GM21515 (cell line): ENCODE data around the gene SEZ6L.

ENCODE experiments used
- ATAC-seq: cut with Tn5 transposase; IDR thresholded peaks from one replicate; pipeline ENCODE4 v1.9.1; 2021; ENCODE audit not compliant: unreplicated experiment

SEZ6L gene

GRCh38 chr22:26174280-26174679 is 5.0 kb downstream of the SEZ6L start:
- ATAC-seq, result no peak

GRCh38 chr22:26182723-26183122 is 13.5 kb downstream of the SEZ6L start:
- no peak for ATAC-seq

GRCh38 chr22:26185190-26185589 is 15.9 kb downstream of the SEZ6L start:
- ATAC-seq, result no peak

GRCh38 chr22:26188341-26188740 is 19.1 kb downstream of the SEZ6L start:
- no peak for ATAC-seq

- ATAC-seq, result no peak
Measured at GRCh38 chr22:26194313-26194712, 25.1 kb downstream of the SEZ6L start.

GRCh38 chr22:26194877-26195276 is 25.6 kb downstream of the SEZ6L start:
- ATAC-seq, result no peak

GRCh38 chr22:26196657-26197056 is 27.4 kb downstream of the SEZ6L start:
- ATAC-seq, result no peak

- ATAC-seq, result no peak
Measured at GRCh38 chr22:26197425-26197824, 28.2 kb downstream of the SEZ6L start.

- ATAC-seq, result no peak
Measured at GRCh38 chr22:26199665-26200064, 30.4 kb downstream of the SEZ6L start.

- no peak for ATAC-seq
Measured at GRCh38 chr22:26202280-26202924, 33.1 kb downstream of the SEZ6L start.

GRCh38 chr22:26205494-26205893 is 36.2 kb downstream of the SEZ6L start:
- ATAC-seq, result no peak

GRCh38 chr22:26210334-26210733 is 41.1 kb downstream of the SEZ6L start:
- no peak for ATAC-seq

- ATAC-seq, result no peak
Measured at GRCh38 chr22:26213826-26214225, 44.6 kb downstream of the SEZ6L start.

- ATAC-seq, result no peak
Measured at GRCh38 chr22:26214466-26214865, 45.2 kb downstream of the SEZ6L start.

- no peak for ATAC-seq
Measured at GRCh38 chr22:26215736-26216135, 46.5 kb downstream of the SEZ6L start.

- ATAC-seq, result no peak
Measured at GRCh38 chr22:26225207-26225606, 55.9 kb downstream of the SEZ6L start.

GRCh38 chr22:26226538-26227297 is 57.5 kb downstream of the SEZ6L start:
- no peak for ATAC-seq

GRCh38 chr22:26229910-26230309 is 60.6 kb downstream of the SEZ6L start:
- ATAC-seq, result no peak

GRCh38 chr22:26234296-26234695 is 65.0 kb downstream of the SEZ6L start:
- no peak for ATAC-seq

GRCh38 chr22:26235792-26236487 is 66.7 kb downstream of the SEZ6L start:
- ATAC-seq, result no peak

- no peak for ATAC-seq
Measured at GRCh38 chr22:26236991-26237390, 67.7 kb downstream of the SEZ6L start.

- no peak for ATAC-seq
Measured at GRCh38 chr22:26238596-26238995, 69.3 kb downstream of the SEZ6L start.
